ENCODE data around the gene TNNI3K. TPM values are rescaled to one million over a fixed set of nuclear protein-coding genes. Genes with fewer than 3 reads are reported as not detected.

The TNNI3K gene
- total RNA-seq, 1 donor from 2014 or later: 84.6 TPM

DNA sequence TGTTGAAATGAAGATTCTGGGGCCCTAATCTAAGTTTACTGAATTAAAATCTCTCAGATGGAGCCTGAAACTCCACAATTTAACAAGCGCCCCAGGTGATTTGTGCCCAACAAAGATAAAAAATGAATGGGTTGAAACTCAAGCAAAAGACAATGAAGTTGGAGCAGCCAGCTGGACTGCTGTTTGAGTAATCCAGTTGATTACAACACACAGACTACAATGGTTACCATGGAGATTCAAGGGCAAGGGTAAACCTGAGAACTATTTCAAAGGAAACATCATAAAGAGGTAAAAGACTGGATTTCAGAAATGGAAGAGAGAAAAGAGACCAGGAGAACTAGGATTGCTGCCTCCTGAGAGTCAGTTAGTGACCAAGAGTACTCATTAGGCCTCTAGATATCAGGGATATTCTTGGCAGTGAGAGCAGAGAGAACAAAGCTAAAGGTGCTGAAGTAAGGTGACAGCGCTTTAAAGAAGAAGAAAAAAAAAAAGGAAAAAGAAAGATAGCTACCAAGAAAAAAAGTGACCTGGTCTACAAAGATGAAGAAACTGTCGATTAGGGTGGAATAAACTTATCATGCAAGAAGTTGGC lies 232.7 kb downstream of the TNNI3K start:
- intact Hi-C loops (cut with DNase I): no loop called here
- ATAC-seq (ENCODE audit: poor library complexity): peak; percentile 62
- DNase-seq: no peak

DNA sequence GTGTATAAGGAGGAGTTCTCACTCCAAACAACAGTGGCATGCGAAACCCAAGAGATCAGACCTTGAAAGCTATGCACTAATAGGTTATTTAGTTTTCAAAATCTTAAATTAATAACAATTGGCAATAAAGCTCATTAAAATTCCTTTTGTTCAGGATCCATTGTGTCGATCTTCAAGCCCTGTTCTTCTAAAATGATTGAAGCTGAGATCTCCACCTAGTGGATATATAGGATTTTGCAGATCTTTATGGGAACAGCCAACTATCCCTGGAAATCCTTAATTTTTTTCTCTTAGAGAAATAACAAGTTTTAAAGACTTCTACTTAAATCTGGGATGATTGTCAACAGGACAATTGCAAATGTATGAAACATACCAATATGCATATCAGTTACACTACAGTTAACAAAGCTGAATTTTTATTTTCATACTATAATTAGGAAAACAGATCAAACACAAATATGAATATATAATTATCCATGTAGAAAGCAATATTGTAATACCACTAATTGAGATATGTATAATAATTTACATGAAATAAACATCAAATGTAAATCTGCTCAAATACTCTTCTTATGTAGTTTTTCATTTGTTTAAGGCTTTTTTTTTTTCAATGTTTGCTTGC lies 233.9 kb downstream of the TNNI3K start:
- DNase-seq (no peak), ATAC-seq (ENCODE audit: poor library complexity) (peak; percentile 71)
- intact Hi-C loops (cut with DNase I): no loop called here

DNA sequence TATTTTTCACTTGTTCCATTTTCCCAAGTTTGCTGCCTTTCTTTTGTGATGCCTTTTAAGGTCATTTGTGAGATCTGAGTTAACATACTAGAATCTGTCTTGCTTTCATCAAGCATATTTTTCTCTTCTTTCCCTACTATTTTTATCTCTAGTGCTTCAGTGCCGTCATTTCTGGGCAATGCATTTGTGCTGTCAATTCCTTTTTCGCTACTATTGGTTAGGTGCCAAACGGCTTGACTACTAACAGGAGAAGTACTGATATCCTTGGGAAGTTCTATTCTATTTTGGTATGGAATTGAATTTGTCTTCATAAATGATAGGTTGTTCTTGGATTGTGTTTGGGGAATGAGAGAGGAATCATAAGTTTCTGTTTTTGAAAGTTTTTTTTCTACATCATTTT lies 235.1 kb downstream of the TNNI3K start:
- intact Hi-C loops (cut with DNase I): no loop called here
- DNase-seq: no peak
- peak; percentile 82 for ATAC-seq (ENCODE audit: poor library complexity)

GRCh38 chr1:74470936-74471335 lies 235.7 kb downstream of the TNNI3K start:
- ATAC-seq (ENCODE audit: poor library complexity) (peak; percentile 20), DNase-seq (no peak)
- intact Hi-C loops (cut with DNase I): no loop called here

GRCh38 chr1:74471470-74471869 lies 236.3 kb downstream of the TNNI3K start:
- intact Hi-C loops (cut with DNase I): no loop called here
- no peak for ATAC-seq (ENCODE audit: poor library complexity)

DNA sequence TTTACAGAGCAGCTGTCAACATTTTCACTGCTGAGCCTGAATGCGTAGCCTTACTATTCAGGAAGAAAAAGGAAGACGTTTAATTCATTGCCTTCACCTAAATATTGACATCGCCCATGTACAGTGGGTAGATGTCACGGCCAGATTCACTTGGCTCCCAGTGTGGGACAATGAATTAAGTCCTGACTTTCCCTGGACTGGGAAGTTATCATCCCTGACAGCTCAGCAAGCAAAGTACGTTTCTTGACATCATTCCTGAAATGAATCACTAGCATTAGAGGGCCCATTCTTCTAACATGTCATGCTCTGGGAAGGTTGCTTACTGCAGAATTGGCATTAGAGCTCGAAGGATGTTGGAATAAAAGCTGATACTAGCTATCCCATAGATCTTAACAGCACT lies 239.4 kb downstream of the TNNI3K start:
- ATAC-seq (ENCODE audit: poor library complexity) (no peak), DNase-seq (no peak)
- intact Hi-C loops (cut with DNase I): no loop called here

More at GRCh38 chr1:74471470-74471869, 236.3 kb downstream of the TNNI3K start:
- no peak for DNase-seq

DNA sequence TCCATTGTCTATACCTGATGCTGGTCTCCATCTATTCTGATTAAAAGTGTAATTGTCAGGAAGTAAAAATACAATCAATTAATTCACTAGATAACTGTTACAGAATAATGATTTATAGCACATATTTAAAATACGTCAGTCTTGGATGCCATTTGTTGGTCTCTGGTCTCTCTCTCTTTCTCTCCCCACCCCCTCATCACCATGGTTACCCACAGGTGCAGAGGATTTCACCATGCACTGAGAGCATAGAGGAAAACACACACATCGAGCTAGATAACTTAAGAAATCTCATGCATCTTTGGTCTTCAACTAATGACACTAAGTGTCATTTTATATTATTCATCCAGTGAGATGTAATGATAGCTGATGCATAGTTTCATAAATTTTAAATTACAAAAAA lies 243.8 kb downstream of the TNNI3K start:
- DNase-seq (no peak), ATAC-seq (ENCODE audit: poor library complexity) (no peak)
- intact Hi-C loops (cut with DNase I): no loop called here

GRCh38 chr1:74480068-74480467 lies 244.9 kb downstream of the TNNI3K start:
- ATAC-seq (ENCODE audit: poor library complexity) (peak; percentile 16), DNase-seq (no peak)
- intact Hi-C loops (cut with DNase I): no loop called here

DNA sequence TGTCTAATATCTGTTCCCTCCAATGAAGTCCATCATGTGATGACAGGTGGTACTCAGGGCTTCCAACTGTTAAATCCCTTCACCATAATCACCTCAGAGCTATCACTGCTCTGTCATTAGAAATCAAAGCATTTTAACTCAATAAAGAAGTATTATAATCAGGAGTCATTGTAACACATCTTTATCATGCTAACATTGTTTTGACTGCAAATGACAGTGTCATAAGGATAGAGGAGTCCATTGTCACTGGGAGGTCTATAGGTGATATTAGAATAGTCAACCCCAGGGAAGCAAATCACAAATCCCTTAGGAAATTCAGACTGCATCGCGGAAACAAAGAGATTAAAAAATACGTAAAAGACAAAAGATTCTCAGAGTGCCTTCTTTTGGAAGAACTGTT lies 246.4 kb downstream of the TNNI3K start:
- DNase-seq: no peak
- intact Hi-C loops (cut with DNase I): no loop called here
- no peak for ATAC-seq (ENCODE audit: poor library complexity)

DNA sequence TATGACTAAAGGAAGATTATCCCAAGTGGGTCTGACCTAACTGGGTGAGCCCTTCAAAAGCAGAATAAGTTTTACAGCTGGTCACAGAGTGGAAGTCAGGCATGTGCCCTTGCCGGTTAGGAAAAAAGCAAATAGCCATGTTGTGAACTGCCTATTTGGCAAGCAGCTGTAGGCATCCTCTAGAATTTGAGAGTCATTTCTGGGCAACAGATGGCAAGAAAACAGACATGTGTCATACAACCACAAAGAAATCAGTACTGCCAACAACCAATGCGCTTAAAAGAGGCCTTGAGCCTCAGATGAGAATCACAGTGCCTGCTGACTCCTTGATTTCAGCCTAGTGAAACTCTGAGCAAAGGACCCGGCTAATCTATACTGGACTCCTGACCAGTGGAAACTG lies 250.4 kb downstream of the TNNI3K start:
- intact Hi-C loops (cut with DNase I): no loop called here
- no peak for DNase-seq
- ATAC-seq (ENCODE audit: poor library complexity): peak; percentile 12

DNA sequence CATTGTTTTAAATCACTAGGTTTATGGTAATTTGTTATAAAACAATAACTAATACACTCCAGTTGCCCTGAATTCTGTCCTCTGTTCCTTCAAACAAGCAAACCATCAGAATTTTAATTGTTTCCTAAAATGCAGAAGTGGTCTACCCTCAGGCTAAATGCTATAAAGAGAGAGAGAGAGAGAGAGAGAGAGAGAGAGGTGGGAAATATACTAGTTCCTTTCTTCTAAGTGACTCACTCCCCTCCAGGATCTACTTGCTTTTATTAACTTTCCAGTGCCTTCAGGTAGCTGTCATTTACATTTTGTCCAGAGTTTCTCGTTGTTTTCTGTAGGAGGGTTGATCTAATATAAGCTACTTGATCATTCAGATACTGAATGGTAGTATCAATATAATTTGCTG lies 250.8 kb downstream of the TNNI3K start:
- intact Hi-C loops (cut with DNase I): no loop called here
- no peak for ATAC-seq (ENCODE audit: poor library complexity)
- DNase-seq: no peak

GRCh38 chr1:74496669-74497068 lies 261.5 kb downstream of the TNNI3K start:
- DNase-seq: no peak
- no peak for ATAC-seq (ENCODE audit: poor library complexity)
- intact Hi-C loops (cut with DNase I): no loop called here

DNA sequence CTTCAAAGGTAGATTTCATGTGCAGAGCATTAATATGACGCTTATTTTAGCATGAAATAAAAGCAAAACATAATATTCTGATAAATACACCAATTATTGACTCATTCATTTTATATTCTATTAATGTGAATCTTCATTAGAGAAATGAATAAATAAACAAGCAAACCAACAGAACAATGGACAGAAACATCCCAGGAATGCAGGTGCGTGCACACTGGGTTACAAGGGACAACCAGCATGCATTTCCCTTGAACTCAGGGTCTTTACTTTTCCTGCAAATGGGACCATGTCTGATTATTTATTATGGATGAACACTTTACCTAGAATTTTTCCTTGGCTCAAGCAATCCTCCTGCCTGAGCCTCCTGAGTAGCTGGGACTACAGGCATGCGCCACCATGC lies 263.7 kb downstream of the TNNI3K start:
- intact Hi-C loops (cut with DNase I): no loop called here
- ATAC-seq (ENCODE audit: poor library complexity): no peak
- no peak for DNase-seq

- intact Hi-C loops (cut with DNase I): no loop called here
- ATAC-seq (ENCODE audit: poor library complexity) (peak; percentile 45), DNase-seq (no peak)
These were observed 267.2 kb downstream of the TNNI3K start for GRCh38 chr1:74502432-74502831.

DNA sequence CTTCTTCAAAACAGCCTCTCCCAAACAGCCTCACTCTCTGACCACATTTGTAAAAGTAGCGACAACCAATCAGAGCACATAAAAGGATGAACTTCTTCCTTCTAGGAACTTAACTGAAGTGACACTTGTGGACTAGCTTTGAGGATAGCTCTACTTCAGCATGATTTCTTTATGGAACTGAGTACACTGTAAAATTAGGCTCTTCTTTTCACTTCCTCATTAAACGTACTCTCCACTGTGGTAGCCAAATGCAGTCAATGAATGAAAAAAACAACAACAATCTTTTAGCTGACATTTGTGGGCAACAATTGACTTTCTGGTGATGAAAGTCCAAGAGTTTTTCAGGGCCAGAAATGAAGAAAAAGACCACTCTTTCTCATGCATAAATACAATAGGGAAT lies 267.7 kb downstream of the TNNI3K start:
- no peak for ATAC-seq (ENCODE audit: poor library complexity)
- no peak for DNase-seq
- intact Hi-C loops (cut with DNase I): no loop called here

GRCh38 chr1:74504125-74504932 lies 269.1 kb downstream of the TNNI3K start:
- intact Hi-C loops (cut with DNase I): no loop called here
- DNase-seq: no peak
- peak; percentile 88 for ATAC-seq (ENCODE audit: poor library complexity)

GRCh38 chr1:74504933-74505512 lies 269.8 kb downstream of the TNNI3K start:
- intact Hi-C loops (cut with DNase I): no loop called here
- ATAC-seq (ENCODE audit: poor library complexity) (peak; percentile 78), DNase-seq (no peak)

DNA sequence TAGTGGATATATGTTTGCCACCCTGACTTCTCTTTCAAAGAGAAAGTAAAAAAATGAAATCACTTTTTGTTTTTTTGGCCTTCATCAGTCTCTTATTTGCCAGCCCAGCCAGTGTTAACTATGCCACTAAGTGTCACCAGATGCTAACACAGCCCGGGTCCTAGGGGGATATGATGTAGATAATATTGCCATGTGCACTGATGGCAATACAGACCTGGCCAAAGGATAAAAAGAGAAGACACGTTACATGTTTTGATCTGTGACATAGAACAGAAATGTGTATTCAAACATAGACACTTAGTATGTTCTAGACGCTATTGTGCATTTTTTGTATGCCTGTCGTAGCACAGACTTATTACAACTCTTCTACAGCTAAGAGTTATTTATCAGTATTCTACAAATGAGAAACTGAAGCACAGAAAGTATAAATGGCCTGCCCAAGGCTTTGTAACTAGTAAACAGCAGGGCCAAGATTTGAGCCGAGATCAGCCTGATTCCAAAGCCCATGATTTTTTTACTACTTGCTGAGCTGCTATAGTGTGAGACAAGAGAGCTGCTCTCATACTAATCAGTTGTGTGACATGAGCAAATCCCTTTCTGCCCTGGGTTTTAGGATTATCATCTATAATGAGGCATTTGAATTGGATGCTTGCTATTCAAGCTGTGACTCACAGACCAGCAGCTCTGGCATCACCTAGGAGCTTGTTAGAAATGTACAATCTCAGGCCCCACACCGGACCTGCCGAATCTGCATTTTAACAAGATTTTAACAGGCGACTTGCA lies 270.9 kb downstream of the TNNI3K start:
- intact Hi-C loops (cut with DNase I): no loop called here
- DNase-seq (no peak), ATAC-seq (ENCODE audit: poor library complexity) (no peak)

GRCh38 chr1:74508449-74508848 lies 273.3 kb downstream of the TNNI3K start:
- DNase-seq (no peak), ATAC-seq (ENCODE audit: poor library complexity) (no peak)
- intact Hi-C loops (cut with DNase I): no loop called here

Data from Right ventricle myocardium superior (tissue), 1 donor.